ENCODE measurements around the gene MBD4. TPM values are rescaled to one million over a fixed set of nuclear protein-coding genes. Genes with fewer than 3 reads are reported as not detected.

The MBD4 gene
- total and polyA plus RNA-seq, 10 of the 15 experiments (the other 5 are each of a cell fraction or from before 2014, with no cell fraction given): 17.7 to 59.0 (median 49.0) TPM

- Histone ChIP-seq H3K9ac (ENCODE audit: control insufficient read depth, insufficient read depth, low read length) (no peak overlapping the region), H3K79me2 (ENCODE audit: control insufficient read depth, insufficient read depth, low read length) (no peaks in the 10 kb centered on the region), H3K9me3 (replicated peaks; ENCODE audit: control insufficient read depth, insufficient read depth, low read length) (no peaks in the 10 kb centered on the region), H3K4me2 (ENCODE audit: control insufficient read depth, insufficient read depth) (no peak overlapping the region), H3K27me3 (replicated peaks in 1 of 2; ENCODE audit: control insufficient read depth in 2 of 2, insufficient read depth in 2 of 2, low read length in 1 of 2) (no peaks in the 10 kb centered on the region), H4K20me1 (ENCODE audit: control insufficient read depth, insufficient read depth) (no peaks in the 10 kb centered on the region), H3K4me1 (ENCODE audit: control insufficient read depth, insufficient read depth, low read length) (no peaks in the 10 kb centered on the region), H3K4me3 (no peak overlapping the region), H2AFZ (ENCODE audit: control insufficient read depth, low read depth, low read length) (no peak overlapping the region), H3K27ac (ENCODE audit: control insufficient read depth, insufficient read depth) (no peak overlapping the region), H3K36me3 (ENCODE audit: control insufficient read depth in 2 of 2, insufficient read depth in 2 of 2, low read length in 1 of 2) (no peaks in the 10 kb centered on the region)
- ChIA-PET POLR2A (interaction anchor here (0.6 to 1.1 kb wide), 2 partner anchors 11 to 341 kb away, joined by 3 to 4 read pairs; no protein-coding TSS in a partner anchor), RAD21 (ENCODE audit: unreplicated experiment) (interaction anchor here (1.3 kb wide), 1 partner anchor 66 kb away, joined by 3 read pairs; no protein-coding TSS in a partner anchor), CTCF (interaction anchor here (1.7 to 2.0 kb wide), 2 partner anchors 50 to 66 kb away, joined by 4 to 8 read pairs; no protein-coding TSS in a partner anchor), SMC1A (ENCODE audit: uncharacterized antibody, unreplicated experiment) (interaction anchor here (0.6 to 1.8 kb wide), 6 partner anchors 8 to 66 kb away, joined by 3 to 5 read pairs (median 4); partner anchors contain the start of gene MBD4)
- intact Hi-C loops (cut with micrococcal nuclease; ENCODE audit: unreplicated experiment): no loop called here
- ATAC-seq: peak; percentile 40; the same call in 1 of the 3 replicates
- FAIRE-seq: no peak
- over 99% methylated on average over 5 of the region's 5 CpGs for WGBS (ENCODE audit: insufficient coverage, insufficient replicate concordance, low lambda C conversion rate, missing lambda C conversion rate)
- no TSS peak for BruUV-seq (replicated peaks)
- in situ Hi-C loops (cut with MboI): no loop called here
- no peak for DNase-seq (ENCODE audit: low read depth, low spot score)
- no peak for TF ChIP-seq RBBP5 (conservative IDR thresholded peaks at IDR 0.05)
- TF ChIP-seq, protein P1, sequence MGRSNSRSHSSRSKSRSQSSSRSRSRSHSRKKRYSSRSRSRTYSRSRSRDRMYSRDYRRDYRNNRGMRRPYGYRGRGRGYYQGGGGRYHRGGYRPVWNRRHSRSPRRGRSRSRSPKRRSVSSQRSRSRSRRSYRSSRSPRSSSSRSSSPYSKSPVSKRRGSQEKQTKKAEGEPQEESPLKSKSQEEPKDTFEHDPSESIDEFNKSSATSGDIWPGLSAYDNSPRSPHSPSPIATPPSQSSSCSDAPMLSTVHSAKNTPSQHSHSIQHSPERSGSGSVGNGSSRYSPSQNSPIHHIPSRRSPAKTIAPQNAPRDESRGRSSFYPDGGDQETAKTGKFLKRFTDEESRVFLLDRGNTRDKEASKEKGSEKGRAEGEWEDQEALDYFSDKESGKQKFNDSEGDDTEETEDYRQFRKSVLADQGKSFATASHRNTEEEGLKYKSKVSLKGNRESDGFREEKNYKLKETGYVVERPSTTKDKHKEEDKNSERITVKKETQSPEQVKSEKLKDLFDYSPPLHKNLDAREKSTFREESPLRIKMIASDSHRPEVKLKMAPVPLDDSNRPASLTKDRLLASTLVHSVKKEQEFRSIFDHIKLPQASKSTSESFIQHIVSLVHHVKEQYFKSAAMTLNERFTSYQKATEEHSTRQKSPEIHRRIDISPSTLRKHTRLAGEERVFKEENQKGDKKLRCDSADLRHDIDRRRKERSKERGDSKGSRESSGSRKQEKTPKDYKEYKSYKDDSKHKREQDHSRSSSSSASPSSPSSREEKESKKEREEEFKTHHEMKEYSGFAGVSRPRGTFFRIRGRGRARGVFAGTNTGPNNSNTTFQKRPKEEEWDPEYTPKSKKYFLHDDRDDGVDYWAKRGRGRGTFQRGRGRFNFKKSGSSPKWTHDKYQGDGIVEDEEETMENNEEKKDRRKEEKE (IDR thresholded peaks at IDR 0.05): no peak
- TF ChIP-seq ZZZ3 (IDR thresholded peaks at IDR 0.05; ENCODE audit: control insufficient read depth, insufficient read length, low read depth): no peak
- TF ChIP-seq ZNF622 (IDR thresholded peaks at IDR 0.05): no peak
- TF ChIP-seq, protein P2, sequence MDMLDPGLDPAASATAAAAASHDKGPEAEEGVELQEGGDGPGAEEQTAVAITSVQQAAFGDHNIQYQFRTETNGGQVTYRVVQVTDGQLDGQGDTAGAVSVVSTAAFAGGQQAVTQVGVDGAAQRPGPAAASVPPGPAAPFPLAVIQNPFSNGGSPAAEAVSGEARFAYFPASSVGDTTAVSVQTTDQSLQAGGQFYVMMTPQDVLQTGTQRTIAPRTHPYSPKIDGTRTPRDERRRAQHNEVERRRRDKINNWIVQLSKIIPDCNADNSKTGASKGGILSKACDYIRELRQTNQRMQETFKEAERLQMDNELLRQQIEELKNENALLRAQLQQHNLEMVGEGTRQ (IDR thresholded peaks at IDR 0.05; ENCODE audit: borderline replicate concordance, low read depth, low read length): no peak
- TF ChIP-seq PKNOX1 (IDR thresholded peaks at IDR 0.05): no peak
- no peak for TF ChIP-seq ZNF217 (IDR thresholded peaks at IDR 0.05)
- TF ChIP-seq SMC3 (IDR thresholded peaks at IDR 0.05; ENCODE audit: borderline replicate concordance, low read length): no peak
- TF ChIP-seq, protein P3, sequence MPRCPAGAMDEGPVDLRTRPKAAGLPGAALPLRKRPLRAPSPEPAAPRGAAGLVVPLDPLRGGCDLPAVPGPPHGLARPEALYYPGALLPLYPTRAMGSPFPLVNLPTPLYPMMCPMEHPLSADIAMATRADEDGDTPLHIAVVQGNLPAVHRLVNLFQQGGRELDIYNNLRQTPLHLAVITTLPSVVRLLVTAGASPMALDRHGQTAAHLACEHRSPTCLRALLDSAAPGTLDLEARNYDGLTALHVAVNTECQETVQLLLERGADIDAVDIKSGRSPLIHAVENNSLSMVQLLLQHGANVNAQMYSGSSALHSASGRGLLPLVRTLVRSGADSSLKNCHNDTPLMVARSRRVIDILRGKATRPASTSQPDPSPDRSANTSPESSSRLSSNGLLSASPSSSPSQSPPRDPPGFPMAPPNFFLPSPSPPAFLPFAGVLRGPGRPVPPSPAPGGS (IDR thresholded peaks at IDR 0.05; ENCODE audit: borderline replicate concordance, insufficient read depth, low read depth, low read length, poor library complexity, severe bottlenecking): no peak
- TF ChIP-seq ZNF274 (IDR thresholded peaks at IDR 0.05; ENCODE audit: insufficient read depth, insufficient read length): no peak
- TF ChIP-seq RAD21 (IDR thresholded peaks at IDR 0.05; ENCODE audit: insufficient read depth, low read depth, low read length): no peak
Measured at GRCh38 chr3:129449279-129450115, 9.7 kb upstream of the MBD4 start.

Data from GM12878 (cell line).